Type B pancreatic cell (in vitro differentiated cells): ENCODE measurements around the gene LILRB5. TPM values are rescaled to one million over a fixed set of nuclear protein-coding genes. Genes with fewer than 3 reads are reported as not detected.
A peak's percentile ranks its signal among the peaks of the same experiment; 100 is the strongest.
"Not testable (repeated sequence)": the region's sequence is repeated elsewhere in the genome, so short reads cannot be mapped to it uniquely, and the experiment has no call there.

Experiments used
- DNase-seq: peaks from one replicate; pipeline ENCODE4 v3.0.0; 2021; ENCODE audit warnings: mixed read lengths; ENCODE audit not compliant: unreplicated experiment; ENCODE audit errors: extremely low spot score
- H3K27ac Mint-ChIP-seq: 2 replicates; pipeline ENCODE4 v1.8.0; 2021; ENCODE audit warnings: mild to moderate bottlenecking, mixed read lengths
- H3K27me3 Mint-ChIP-seq: 2 replicates; pipeline ENCODE4 v1.8.0; 2021; ENCODE audit warnings: mixed read lengths
- H3K36me3 Mint-ChIP-seq: 2 replicates; pipeline ENCODE4 v1.8.0; 2021; ENCODE audit warnings: mixed read lengths
- H3K4me1 Mint-ChIP-seq: one replicate; pipeline ENCODE4 v1.8.0; 2021; ENCODE audit warnings: mixed read lengths; ENCODE audit not compliant: unreplicated experiment
- H3K4me3 Mint-ChIP-seq: 2 replicates; pipeline ENCODE4 v1.8.0; 2021; ENCODE audit warnings: mild to moderate bottlenecking, mixed read lengths
- H3K9me3 Mint-ChIP-seq: 2 replicates; pipeline ENCODE4 v1.8.0; 2021; ENCODE audit warnings: mixed read lengths
- total RNA-seq: library from RNA; stranded (reverse); gene quantifications from 2 replicates; pipeline ENCODE4 v1.2.1, GENCODE V29; 2021; ENCODE audit warnings: low replicate concordance
- TF ChIP-seq, protein P1 (sequence below): fragments of 200-600 bp; sonication (generic); conservative IDR thresholded peaks from 2 replicates; pipeline ENCODE4 v1.5.0; 2021; ENCODE audit warnings: antibody characterized with exemption, mild to moderate bottlenecking

LILRB5 gene
- total RNA-seq, 1 donor from 2014 or later = not detected

DNA sequence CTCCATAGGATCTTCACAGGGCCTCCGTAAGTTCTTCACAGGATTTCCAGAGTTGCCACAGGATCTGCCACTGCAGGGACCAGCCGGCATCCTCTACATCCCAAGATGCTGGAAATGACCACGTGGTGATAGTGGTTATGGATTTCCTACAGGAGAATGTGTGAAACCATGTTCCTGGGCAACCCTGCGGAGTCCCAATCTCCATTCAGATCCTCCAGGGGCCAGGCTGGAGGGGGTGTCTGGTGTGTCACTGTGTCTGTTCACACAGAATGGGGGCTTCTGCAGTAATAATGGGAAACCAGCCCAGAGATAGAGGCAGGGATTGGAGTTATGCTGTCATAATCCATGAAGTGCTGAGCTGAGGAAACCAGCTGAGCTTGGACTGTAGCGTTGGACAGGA is 23.1 kb downstream of the LILRB5 start:
- Mint-ChIP-seq H3K4me1 (no peaks in the 10 kb centered on the region), H3K9me3 (peaks cover 3% of the 10 kb centered on the region), H3K36me3 (no peaks in the 10 kb centered on the region), H3K27me3 (peaks cover 44% of the 10 kb centered on the region), H3K4me3 (no peak overlapping the region), H3K27ac (no peak overlapping the region)
- no peak for DNase-seq
- TF ChIP-seq, protein P1, sequence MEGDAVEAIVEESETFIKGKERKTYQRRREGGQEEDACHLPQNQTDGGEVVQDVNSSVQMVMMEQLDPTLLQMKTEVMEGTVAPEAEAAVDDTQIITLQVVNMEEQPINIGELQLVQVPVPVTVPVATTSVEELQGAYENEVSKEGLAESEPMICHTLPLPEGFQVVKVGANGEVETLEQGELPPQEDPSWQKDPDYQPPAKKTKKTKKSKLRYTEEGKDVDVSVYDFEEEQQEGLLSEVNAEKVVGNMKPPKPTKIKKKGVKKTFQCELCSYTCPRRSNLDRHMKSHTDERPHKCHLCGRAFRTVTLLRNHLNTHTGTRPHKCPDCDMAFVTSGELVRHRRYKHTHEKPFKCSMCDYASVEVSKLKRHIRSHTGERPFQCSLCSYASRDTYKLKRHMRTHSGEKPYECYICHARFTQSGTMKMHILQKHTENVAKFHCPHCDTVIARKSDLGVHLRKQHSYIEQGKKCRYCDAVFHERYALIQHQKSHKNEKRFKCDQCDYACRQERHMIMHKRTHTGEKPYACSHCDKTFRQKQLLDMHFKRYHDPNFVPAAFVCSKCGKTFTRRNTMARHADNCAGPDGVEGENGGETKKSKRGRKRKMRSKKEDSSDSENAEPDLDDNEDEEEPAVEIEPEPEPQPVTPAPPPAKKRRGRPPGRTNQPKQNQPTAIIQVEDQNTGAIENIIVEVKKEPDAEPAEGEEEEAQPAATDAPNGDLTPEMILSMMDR = no peak

DNA sequence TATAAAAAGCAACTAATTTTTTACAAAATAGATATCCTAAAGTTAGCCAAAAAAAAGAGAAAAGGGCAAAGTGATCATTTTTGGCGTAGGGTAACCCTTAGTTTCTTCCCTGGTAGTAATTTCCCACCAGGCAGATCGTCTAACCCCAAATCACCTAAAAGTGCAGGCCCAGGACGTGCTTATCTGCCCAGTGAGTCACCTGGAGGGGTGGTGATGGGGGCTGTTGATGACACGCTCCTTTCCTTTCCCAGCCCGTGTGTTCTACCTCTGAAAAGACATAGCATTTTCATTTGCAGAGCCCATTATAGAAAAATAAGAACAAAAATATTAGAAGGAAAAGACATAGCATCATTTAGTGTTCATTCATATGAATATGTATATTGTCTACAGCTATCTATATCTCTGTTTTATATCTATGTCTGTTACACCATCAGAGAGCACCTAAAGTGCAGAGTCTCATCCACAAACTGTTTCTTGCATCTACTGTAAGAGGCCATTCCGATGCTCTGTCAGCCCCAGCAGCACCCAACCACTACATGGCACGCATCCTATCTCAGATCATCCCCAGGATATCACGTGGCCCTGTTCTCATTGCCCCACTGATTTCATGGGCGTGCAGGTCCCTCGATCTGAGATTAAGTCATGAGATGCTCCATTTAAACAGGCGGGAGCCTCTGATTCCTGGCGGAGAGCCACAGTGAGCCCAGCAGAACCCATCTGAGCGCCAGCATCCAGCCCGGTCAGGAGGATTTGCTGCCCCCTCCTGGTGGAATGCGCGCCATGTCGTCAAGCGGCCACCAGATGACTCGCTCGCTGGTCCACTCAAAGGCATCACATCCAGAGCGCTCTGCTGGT is 25.8 kb downstream of the LILRB5 start:
- Mint-ChIP-seq H3K9me3 (peaks cover 5% of the 10 kb centered on the region), H3K27ac (no peak overlapping the region), H3K27me3 (peaks cover 34% of the 10 kb centered on the region), H3K4me1 (no peaks in the 10 kb centered on the region), H3K4me3 (no peak overlapping the region), H3K36me3 (no peaks in the 10 kb centered on the region)
- DNase-seq = peak; percentile 92
- TF ChIP-seq, protein P1 = peak; percentile 99

DNA sequence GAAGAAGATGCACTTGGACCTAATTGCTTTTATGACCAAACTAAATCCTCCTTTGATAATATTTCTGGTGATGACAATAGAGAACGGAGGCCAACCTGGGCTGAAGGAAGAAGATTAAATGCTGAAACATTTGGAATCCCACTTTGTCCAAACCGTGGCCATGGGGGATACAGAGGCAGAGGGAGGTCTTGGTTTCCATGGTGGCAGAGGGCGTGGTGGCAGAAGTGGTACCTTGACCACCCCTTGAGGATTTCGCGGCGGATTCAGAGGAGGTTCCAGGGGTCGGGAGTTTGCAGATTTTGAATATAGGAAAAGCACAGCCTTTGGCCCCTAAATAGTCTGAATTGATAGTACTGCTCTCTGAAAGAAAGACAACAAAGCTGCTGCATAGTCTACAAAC is 27.0 kb downstream of the LILRB5 start:
- Mint-ChIP-seq H3K27me3 (peaks cover 34% of the 10 kb centered on the region), H3K36me3 (no peaks in the 10 kb centered on the region), H3K9me3 (peaks cover 5% of the 10 kb centered on the region), H3K4me3 (no peak overlapping the region), H3K27ac (no peak overlapping the region), H3K4me1 (no peaks in the 10 kb centered on the region)
- TF ChIP-seq, protein P1 = no peak
- no peak for DNase-seq

DNA sequence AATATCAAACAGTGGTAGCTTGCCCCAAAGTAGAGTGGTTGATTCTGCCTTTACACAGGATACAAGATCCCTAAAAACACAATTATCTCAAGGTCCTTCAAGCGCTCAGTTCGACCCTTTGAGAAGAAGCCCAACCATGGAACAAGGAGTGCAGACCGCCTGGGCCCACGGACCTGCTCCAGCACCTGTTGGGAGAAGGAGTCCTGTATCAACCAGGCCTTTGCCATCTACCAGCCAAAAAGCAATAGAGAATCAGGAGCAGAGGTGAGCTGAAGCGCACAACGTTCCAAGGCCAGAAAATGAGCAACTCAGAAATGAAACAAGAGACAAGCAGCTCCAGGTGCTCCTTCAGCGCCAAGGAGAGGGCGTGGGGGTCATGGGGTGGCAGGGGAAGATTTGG is 27.9 kb downstream of the LILRB5 start:
- H3K9me3 Mint-ChIP-seq = peaks cover 5% of the 10 kb centered on the region
- H3K27me3 Mint-ChIP-seq = peaks cover 28% of the 10 kb centered on the region
- no peak overlapping the region for H3K4me3 Mint-ChIP-seq
- no peak for DNase-seq
- no peak overlapping the region for H3K27ac Mint-ChIP-seq
- H3K4me1 Mint-ChIP-seq = no peaks in the 10 kb centered on the region
- no peaks in the 10 kb centered on the region for H3K36me3 Mint-ChIP-seq
- TF ChIP-seq, protein P1 = no peak

DNA sequence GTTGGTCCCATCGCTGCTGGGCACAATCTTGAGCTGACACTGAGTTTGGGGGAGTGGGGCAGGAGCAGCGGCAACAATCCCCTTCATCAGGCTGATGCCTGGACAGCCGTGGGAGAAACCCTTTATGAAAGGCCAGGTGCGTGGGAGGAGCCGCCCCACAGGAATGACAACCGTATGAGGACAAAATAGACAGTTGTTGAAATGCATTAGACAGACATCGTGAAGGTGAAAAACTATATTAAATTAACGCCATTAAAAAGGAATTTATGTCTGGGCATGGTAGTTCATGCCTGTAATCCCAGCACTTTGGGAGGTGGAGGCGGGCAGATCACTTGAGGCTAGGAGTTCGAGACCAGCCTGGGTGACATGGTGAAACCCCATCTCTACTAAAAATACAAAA is 32.5 kb downstream of the LILRB5 start:
- H3K36me3 Mint-ChIP-seq, H3K9me3 Mint-ChIP-seq, H3K4me3 Mint-ChIP-seq, H3K27ac Mint-ChIP-seq, DNase-seq, H3K4me1 Mint-ChIP-seq: not testable (repeated sequence)
- H3K27me3 Mint-ChIP-seq = peaks cover 18% of the 10 kb centered on the region

DNA sequence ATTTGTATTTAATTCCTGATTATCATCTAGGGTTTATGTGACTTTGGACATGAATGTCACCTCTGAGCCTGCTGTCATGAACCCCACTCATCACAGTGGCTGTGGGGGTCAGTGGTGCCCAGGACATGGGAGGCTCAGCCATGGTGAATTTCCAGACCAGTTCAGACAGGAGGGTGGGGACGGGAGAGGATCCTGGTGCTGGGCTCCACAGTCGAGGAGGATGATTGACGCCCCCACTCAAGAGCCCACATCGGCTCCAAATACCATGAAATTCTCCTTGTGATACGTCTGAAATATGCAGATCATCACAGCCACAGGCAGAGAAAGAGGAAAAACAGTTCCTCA is 33.2 kb downstream of the LILRB5 start:
- not testable (repeated sequence) for H3K36me3 Mint-ChIP-seq, H3K27ac Mint-ChIP-seq, H3K4me3 Mint-ChIP-seq, H3K4me1 Mint-ChIP-seq, H3K9me3 Mint-ChIP-seq, DNase-seq
- peaks cover 13% of the 10 kb centered on the region for H3K27me3 Mint-ChIP-seq

DNA sequence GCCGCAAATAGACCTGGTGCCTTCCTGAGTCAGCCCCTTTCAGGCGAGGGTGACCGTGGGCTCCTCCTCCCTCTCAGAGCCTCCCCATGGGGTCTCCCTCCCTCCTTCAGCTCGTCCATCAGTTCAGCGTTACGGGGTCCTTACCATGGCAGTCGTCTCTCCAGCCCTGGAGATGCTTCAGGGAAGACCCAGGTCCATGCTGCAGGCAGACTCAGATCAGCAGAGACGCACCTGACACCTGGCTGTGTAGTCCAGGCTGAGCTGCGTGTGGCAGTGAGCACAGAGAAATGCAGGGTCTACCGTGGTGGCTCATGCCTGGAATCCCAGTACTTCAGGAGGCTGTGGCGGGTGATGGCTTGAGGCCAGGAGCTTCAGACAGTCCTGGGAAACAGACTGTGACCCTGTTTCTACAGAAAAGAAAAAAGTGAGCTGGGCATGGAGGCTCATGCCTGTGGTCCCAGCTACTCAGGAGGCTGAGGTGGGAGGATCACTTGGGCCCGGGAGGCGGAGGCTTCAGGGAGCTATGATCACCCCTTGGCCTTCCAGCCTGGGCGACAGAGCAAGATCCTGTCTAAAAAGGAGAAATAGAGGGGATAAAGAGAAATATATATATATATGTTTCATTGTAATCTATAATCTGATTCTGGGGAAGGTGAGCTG is 33.7 kb downstream of the LILRB5 start:
- peaks cover 13% of the 10 kb centered on the region for H3K27me3 Mint-ChIP-seq
- H3K27ac Mint-ChIP-seq, DNase-seq, H3K4me3 Mint-ChIP-seq, H3K4me1 Mint-ChIP-seq, H3K36me3 Mint-ChIP-seq, H3K9me3 Mint-ChIP-seq: not testable (repeated sequence)

DNA sequence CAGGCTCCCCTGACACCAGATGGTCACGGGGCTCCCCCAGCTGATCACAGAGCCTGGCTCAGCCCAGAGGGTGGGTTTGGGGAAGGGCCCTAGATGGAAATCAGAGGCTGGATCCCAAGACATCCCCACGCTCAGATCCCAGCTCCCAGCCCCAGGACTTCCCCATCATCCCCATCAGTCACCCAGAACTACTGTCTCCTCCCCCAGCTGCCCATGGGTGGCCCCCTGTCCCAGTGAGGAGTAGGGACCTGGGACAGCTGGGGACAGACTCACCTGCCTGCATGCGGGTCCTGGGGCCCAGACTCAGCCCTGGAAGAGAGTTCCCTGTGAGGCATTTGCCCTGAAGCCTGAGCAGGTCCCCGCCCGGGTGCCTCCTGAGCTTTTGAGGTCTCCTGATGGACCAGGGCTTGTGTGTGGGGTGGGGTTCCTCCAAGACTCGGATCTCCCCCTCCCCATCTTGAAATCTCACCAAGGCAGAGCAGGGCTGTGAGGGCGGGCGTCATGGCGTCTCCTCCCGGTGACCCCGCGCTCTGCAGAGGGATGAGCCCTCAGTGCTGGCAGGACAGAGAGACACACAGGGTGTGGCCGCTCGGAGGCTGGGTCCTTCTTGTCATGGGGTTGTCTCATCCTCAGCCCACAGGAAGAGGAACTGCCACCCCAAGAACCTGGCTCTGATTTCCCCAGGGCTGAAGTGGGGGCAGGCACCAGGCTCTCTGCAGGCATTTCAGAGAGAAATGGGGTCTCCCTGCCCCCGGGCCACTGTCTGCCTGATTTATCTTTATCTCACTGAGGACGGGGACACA is 34.4 kb downstream of the LILRB5 start, which contains the start of gene LILRB3:
LILRB3 (minus strand) TSS at position 534 of the 803 bp plus-strand sequence; CDS start at position 503, 31 bp downstream.
- not testable (repeated sequence) for H3K9me3 Mint-ChIP-seq, DNase-seq, H3K36me3 Mint-ChIP-seq, H3K27ac Mint-ChIP-seq, H3K4me1 Mint-ChIP-seq, H3K4me3 Mint-ChIP-seq
- H3K27me3 Mint-ChIP-seq = peaks cover 13% of the 10 kb centered on the region

DNA sequence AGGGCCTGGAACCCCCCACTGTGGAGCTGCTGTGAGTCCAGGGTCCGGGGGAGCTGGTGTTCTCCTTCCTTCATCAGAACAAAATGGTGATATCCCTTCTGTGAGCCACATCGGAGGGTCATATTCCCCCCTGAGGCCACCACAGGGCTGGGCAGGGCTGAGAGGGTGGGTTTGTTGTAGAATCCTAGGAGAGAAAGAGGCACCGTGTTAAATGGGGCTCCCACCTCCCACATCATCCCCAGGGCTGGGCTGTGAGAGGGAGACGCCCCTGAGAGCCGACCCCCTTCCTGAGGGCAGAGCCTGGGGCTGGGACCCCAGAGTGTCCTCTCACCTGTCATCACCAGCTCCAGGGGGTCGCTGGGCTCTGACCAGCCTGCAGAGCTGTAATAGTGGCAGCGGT is 35.1 kb downstream of the LILRB5 start:
- H3K27ac Mint-ChIP-seq, H3K4me3 Mint-ChIP-seq, H3K36me3 Mint-ChIP-seq, H3K4me1 Mint-ChIP-seq, DNase-seq, H3K9me3 Mint-ChIP-seq: not testable (repeated sequence)
- peaks cover 13% of the 10 kb centered on the region for H3K27me3 Mint-ChIP-seq
